Chondrocyte (in vitro differentiated cells): ENCODE results near the gene KRT85. TPM values are rescaled to one million over a fixed set of nuclear protein-coding genes. Genes with fewer than 3 reads are reported as not detected.
"Not testable (repeated sequence)": the region's sequence is repeated elsewhere in the genome, so short reads cannot be mapped to it uniquely, and the experiment has no call there.

Experiments
- DNase-seq: peaks from one replicate; pipeline ENCODE4 v3.0.0; 2021; ENCODE audit warnings: mixed read lengths, low spot score
- H3K27ac Mint-ChIP-seq: one replicate; pipeline ENCODE4 v1.8.0; 2021; ENCODE audit warnings: mild to moderate bottlenecking, moderate library complexity, mixed read lengths; ENCODE audit not compliant: unreplicated experiment
- H3K27me3 Mint-ChIP-seq: 2 replicates; pipeline ENCODE4 v1.8.0; 2021; ENCODE audit warnings: low read depth, mixed read lengths
- H3K36me3 Mint-ChIP-seq: 2 replicates; pipeline ENCODE4 v1.8.0; 2021; ENCODE audit warnings: low read depth, mixed read lengths
- H3K4me1 Mint-ChIP-seq: 2 replicates; pipeline ENCODE4 v1.8.0; 2021; ENCODE audit warnings: low read depth, mild to moderate bottlenecking, mixed read lengths
- H3K4me3 Mint-ChIP-seq: one replicate; pipeline ENCODE4 v1.8.0; 2021; ENCODE audit warnings: mild to moderate bottlenecking, moderate library complexity, mixed read lengths; ENCODE audit not compliant: unreplicated experiment
- H3K9me3 Mint-ChIP-seq: 2 replicates; pipeline ENCODE4 v1.8.0; 2021; ENCODE audit warnings: low read depth, mixed read lengths
- total RNA-seq: library from RNA; stranded (reverse); gene quantifications from 3 replicates; pipeline ENCODE4 v1.2.1, GENCODE V29; 2021
- TF ChIP-seq, protein P1 (sequence below): fragments of 200-600 bp; sonication (generic); IDR thresholded peaks from 2 replicates; pipeline ENCODE4 v1.5.0; 2021; ENCODE audit warnings: antibody characterized with exemption, mild to moderate bottlenecking, moderate library complexity

The KRT85 gene
- total RNA-seq, 1 donor from 2014 or later = not detected

DNA sequence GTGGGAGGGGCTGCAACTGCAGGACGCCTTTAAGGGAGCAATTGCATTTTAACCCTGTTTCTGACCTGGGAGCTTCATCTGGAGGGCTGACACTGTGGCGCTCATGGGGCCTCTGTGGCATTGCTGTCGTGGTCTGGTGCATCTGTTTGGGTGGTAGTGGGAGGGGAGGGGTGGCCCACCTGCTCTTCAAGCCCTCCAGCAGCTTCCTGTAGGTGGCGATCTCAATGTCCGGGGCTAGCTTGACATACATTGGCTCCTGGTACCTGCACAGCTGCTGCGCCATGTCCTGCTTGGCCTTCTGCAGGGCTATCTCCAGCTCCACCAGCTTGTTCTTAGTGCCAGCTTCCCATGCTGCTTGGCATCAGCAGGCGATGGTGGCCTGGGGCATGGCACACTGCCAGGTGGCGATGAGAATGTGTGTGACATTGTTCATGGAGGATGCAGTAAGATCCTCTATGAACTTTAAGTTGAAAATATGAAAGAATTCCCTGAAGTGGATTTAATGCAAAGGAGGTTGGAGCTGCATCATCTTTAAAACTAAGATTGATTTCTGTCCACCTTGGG is 46.6 kb upstream of the KRT85 start:
- TF ChIP-seq, protein P1, sequence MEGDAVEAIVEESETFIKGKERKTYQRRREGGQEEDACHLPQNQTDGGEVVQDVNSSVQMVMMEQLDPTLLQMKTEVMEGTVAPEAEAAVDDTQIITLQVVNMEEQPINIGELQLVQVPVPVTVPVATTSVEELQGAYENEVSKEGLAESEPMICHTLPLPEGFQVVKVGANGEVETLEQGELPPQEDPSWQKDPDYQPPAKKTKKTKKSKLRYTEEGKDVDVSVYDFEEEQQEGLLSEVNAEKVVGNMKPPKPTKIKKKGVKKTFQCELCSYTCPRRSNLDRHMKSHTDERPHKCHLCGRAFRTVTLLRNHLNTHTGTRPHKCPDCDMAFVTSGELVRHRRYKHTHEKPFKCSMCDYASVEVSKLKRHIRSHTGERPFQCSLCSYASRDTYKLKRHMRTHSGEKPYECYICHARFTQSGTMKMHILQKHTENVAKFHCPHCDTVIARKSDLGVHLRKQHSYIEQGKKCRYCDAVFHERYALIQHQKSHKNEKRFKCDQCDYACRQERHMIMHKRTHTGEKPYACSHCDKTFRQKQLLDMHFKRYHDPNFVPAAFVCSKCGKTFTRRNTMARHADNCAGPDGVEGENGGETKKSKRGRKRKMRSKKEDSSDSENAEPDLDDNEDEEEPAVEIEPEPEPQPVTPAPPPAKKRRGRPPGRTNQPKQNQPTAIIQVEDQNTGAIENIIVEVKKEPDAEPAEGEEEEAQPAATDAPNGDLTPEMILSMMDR = no peak
- H3K4me3 Mint-ChIP-seq = no peak overlapping the region
- DNase-seq = no peak

DNA sequence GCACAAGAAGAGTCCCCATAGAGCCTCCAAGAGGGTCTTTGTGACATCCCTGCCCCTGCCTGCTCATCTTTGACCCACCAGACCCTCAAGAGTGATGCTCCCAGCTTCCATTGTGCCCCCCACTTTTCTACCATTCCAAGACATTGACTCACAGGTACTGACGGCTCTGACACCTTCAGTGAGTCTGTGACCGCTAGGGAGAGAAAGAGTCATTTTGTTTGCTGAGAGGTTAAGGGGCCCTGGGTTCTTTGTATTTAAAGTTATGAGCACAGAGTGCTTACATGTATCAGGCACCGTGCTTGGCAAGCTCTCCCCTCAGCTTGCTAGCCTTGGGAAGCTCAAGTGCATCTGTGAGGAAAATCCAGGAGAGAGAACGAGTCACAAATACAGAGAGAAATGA is 45.9 kb upstream of the KRT85 start:
- DNase-seq = no peak
- Mint-ChIP-seq H3K9me3 (no peaks in the 10 kb centered on the region), H3K4me1 (peaks cover 10% of the 10 kb centered on the region), H3K27ac (no peak overlapping the region), H3K36me3 (no peaks in the 10 kb centered on the region), H3K4me3 (no peak overlapping the region), H3K27me3 (peaks cover 10% of the 10 kb centered on the region)
- TF ChIP-seq, protein P1 = no peak

More for the DNA sequence above, 46.6 kb upstream of the KRT85 start:
- Mint-ChIP-seq H3K27ac (no peak overlapping the region), H3K4me1 (peaks cover 10% of the 10 kb centered on the region), H3K27me3 (peaks cover 5% of the 10 kb centered on the region), H3K9me3 (no peaks in the 10 kb centered on the region), H3K36me3 (no peaks in the 10 kb centered on the region)

DNA sequence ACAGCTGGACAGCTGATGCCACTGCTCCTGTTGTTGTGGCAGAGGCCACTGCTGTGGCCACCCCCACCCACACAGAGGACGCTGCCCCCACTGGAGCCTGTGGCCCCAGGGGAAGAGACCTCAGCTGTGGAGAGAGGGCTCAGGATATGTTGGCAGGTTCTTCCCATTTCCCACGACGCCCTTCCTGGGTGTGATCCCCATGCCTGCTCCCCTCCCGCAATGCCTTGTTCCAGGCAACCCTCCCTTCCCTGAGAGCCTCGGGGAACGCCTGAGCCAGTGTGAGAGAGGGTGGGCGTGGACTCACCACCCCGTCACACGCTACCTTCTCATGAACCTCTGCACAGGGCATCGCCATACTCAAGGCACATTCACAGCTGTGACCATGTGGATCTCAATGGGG is 44.5 kb upstream of the KRT85 start:
- H3K4me3 Mint-ChIP-seq = no peak overlapping the region
- no peaks in the 10 kb centered on the region for H3K9me3 Mint-ChIP-seq
- DNase-seq = no peak
- no peaks in the 10 kb centered on the region for H3K36me3 Mint-ChIP-seq
- peaks cover 13% of the 10 kb centered on the region for H3K27me3 Mint-ChIP-seq
- TF ChIP-seq, protein P1 = no peak
- H3K27ac Mint-ChIP-seq = no peak overlapping the region
- peaks cover 10% of the 10 kb centered on the region for H3K4me1 Mint-ChIP-seq

DNA sequence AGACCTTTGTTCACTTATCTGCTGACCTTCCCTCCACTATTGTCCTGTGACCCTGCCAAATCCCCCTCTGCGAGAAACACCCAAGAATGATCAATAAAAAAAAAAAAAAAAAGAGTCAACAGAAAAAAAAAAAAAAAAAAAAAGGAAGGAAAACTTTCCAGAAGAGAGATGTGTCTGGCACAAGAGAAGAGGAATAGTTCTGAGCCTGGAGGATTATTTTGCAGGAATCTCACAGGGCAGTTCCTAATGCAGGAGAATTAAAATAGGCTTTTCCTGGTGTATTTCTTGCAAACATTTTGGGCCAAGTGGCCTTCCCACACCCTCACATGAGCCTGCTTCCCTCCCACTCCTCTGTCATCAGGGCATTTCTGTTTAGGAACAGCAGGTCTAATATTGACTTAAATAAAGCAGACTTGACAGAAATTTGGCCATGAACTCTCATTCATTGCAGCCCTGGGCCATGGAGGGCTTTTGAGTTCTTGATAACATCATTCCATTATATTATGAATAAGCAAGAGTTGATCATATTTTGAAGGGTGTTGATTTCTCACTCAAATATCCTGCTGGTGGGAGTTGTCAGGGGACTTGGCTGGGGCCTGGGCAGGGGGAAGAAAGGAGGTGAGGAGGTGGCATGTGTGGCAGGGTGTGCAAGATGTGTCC is 43.4 kb upstream of the KRT85 start:
- H3K27me3 Mint-ChIP-seq = peaks cover 14% of the 10 kb centered on the region
- H3K36me3 Mint-ChIP-seq, H3K4me1 Mint-ChIP-seq, H3K9me3 Mint-ChIP-seq, H3K4me3 Mint-ChIP-seq, DNase-seq, H3K27ac Mint-ChIP-seq: not testable (repeated sequence)

DNA sequence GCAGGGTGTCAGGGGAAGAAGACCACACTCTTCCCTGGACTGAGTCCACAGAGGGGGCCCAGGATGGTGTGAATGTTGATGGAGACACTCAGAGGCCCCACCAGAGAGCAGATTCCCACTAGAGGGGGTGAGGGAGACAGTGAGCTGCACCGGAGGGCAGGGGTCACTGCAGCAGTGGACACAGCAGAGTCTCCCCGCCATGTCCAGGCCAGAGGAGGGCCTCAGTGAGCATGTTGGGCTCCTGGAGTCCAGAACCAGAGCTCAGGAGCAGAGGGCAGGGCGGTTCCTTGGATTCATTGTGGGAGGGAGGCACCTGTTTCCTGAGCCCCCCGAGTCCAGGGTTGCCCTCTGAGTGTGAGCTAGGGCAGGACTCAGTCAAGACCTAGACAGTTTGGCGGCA is 40.6 kb upstream of the KRT85 start:
- Mint-ChIP-seq H3K36me3 (no peaks in the 10 kb centered on the region), H3K4me3 (no peak overlapping the region), H3K9me3 (no peaks in the 10 kb centered on the region), H3K27me3 (peaks cover 22% of the 10 kb centered on the region), H3K27ac (no peak overlapping the region), H3K4me1 (no peaks in the 10 kb centered on the region)
- DNase-seq = no peak
- TF ChIP-seq, protein P1 = no peak

DNA sequence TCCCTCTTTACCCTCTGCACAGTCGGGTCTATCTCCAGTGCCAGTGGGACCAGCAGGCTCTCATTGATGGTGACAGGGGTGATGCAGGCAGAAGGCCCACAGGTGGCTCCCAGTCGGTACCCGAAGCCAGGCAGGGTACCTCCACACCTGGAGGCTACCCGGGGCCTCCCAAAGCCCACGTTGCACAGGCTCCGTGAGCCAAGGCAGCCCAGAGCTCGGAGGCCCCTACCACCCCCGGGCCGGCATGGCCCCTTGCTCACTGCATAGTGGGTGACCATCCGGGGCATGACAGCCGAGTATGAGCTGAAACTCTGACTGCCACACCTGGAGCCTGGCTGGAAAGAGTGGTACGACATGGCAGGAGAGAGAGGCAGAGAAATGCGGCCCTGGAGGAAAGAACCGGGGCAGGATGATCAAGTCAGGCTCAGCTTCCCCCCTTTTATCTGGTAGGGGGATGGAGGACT is 38.7 kb upstream of the KRT85 start, which contains the start of gene KRT82:
Gene KRT82 (minus strand): TSS at position 414 of the 464 bp plus-strand sequence. CDS start 58 bp downstream, at position 356.
- Mint-ChIP-seq H3K4me3 (no peak within 1 kb of the TSS), H3K27me3 (peaks cover 28% of the 10 kb centered on the region), H3K27ac (no peak within 1 kb of the TSS), H3K36me3 (no peaks in the 10 kb centered on the region), H3K4me1 (no peaks in the 10 kb centered on the region), H3K9me3 (no peaks in the 10 kb centered on the region)
- TF ChIP-seq, protein P1 = no peak
- DNase-seq = no peak
